Activated CD8-positive, alpha-beta memory T cell treated with anti-CD3 and anti-CD28 coated beads, Interleukin-2, amount 50 U/mL, for 48 hours (primary cell): Measurements from ENCODE around the gene DDI1.

ENCODE experiments used
- DNase-seq: peaks from one replicate; pipeline ENCODE4 v3.0.0-alpha.2; 2020

DDI1 gene

DNA sequence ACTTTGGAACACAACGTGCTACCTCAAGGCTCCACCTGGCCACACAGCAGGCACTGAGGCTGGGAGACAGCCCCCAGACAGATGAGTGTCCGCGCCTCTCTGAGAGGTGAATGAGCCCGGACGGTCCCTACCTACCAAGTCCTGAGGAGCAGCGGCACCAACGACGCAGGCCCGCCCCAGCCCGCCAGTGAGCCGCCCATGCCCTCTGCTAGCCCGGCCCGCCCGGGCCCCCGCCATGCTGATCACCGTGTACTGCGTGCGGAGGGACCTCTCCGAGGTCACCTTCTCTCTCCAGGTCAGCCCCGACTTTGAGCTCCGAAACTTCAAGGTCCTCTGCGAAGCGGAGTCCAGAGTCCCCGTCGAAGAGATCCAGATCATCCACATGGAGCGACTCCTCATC is at the start of gene DDI1:
TSS of gene DDI1 (plus strand) at position 53 of the 400 bp plus-strand sequence. CDS start at position 236, 183 bp downstream.
- no peak for DNase-seq

GRCh38 chr11:103987629-103988594 is 48.5 kb upstream of the DDI1 start:
- no peak for DNase-seq

GRCh38 chr11:103988595-103988969 is 47.9 kb upstream of the DDI1 start:
- no peak for DNase-seq

DNA sequence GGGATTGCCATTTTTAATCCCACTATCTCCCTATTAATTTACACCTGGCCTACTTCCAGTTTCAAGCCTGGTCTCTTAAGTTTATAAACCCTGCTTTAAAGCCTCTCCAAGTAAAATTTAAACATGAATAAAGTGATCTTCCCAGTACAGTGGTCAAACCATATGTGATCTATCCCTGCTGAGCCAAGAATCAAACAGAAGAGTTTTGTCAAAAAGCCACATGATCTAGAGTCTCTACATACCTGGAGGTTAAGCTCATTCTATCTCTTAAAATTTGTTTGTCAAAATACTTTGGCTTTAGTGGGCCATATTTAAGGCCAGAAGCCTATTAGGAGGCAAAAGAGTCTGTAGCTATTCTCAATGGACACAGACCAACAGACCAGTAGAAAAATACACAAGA is 42.9 kb upstream of the DDI1 start:
- DNase-seq: no peak

DNA sequence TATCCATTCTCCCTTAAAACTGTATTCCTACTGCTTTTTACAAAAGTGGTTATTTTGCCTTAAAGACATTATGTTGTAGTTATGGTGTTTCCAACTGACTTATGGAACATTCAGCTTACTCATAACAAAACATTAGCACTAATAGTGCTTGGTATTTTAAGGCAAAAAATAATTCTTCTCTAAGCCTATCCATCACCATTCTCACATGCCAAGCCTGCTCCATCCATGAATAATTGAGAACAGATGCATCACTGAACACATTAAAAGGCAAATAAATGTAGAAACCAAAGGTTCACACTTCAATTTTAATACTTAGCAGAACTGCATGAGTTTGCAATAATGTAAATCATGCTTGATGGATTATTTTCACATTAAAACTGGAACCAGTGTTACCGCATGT is 42.3 kb upstream of the DDI1 start:
- DNase-seq: no peak

DNA sequence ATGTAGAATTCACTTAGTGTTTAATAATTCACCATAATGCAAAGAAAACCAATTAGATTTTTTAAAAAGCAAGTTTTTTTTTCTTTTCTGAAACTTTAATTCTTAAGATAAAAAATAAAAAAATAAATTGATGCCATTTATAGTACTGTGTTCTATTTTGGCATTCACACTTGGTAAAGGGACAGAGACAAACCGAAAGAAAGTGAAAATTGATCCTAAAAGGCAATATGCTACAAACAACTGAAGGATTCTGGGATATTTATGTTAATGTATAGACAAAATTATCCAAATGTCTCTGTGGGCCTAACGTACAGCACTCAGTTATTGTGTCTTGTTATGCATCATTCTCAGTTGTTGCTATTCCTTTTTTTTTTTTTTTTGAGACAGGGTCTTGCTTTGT is 41.9 kb upstream of the DDI1 start:
- no peak for DNase-seq

DNA sequence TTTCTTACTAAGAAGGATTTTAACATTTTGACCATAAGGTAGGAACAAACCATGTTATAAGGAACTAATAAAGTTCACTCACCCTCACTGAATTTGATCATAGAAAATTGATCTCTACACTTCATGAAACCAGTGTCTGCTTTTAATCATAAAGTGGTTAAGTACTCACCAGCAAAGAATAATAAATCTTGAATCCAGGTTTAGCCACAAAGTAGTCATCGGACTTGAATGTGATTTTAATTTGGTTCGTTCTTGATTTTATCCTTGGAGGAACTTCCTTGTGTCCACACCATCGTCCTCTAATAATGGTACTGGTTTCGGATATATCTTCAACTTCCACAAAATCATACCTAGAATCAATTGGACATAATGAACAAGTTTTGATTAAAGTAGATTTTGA is 40.5 kb upstream of the DDI1 start:
- DNase-seq: no peak

- no peak for DNase-seq
Measured at GRCh38 chr11:103997082-103997481, 39.4 kb upstream of the DDI1 start.

DNA sequence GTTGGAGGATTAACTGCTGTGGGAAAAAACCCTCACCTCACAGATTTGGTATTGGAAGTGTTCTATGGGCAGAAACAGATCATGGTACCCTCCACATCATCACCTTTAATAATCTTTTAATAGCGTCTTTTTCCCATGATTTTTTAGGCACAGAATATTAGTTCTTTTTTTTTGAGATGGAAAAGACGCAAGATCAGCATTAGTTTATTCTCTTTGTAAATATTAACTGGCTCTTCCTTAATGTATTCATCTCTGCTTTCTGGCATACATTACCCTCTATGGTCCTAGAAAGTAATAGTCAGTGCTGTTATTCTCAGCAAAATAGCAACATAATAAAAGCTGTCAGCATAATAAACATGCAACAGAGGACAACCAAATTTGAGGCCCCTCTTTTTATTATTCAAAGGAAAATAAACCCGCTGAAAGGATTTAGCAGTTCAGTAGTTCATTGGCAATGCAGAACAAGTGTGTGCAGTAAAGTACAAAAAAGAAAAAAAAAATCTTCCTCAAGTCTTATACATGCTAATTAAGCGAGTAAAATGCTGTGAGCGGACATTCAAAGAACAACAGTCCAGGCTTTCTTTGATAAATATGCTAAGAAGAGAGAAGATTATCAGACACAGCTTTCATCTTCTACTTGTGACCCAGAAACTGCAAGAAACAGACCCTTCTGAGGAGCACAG is 37.5 kb upstream of the DDI1 start:
- DNase-seq: no peak

GRCh38 chr11:104000798-104001197 is 35.6 kb upstream of the DDI1 start:
- no peak for DNase-seq

DNA sequence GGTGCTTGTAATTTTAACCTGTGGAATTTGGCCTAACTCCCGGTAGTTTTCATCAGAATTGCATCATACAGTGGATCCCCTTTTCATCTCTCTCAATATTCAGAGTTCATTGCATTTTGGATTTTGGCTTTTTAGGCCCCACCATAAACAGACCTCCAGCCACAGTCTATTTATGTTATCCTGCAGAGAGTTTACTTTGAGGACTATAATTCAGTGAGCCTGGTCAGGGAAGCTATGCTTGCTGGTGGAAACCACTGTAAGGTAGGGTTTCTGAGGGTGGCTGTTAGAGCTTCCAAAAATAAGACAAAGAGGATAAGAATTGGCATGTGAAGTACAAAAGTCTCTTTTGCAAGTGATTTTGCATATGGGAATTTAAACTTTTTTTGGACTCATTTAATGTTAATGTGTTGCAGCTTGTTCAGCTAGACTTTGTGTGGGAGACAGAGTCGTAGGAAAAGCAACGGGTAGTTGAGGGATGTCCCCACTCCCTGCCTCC is 34.8 kb upstream of the DDI1 start:
- no peak for DNase-seq

DNA sequence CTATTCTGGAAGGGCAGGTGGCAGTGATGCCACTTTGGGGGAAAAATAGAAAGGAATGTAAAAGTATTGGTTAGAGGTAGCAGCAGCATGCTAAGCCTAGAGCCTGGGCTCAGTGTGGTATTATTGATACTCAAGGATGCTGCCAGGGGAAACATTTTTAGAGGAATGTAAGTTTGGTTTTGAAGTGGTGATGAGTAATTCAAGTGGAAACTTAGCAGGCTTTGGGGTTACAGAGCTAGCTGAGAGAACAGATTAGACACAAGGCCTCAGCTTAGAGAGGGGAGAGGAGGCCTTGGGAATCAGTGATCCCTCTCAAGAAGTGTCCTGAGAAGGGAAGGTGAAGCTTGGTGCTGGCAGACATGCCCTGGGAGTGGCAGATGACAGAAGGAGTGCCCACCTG is 32.9 kb upstream of the DDI1 start:
- DNase-seq: no peak

DNA sequence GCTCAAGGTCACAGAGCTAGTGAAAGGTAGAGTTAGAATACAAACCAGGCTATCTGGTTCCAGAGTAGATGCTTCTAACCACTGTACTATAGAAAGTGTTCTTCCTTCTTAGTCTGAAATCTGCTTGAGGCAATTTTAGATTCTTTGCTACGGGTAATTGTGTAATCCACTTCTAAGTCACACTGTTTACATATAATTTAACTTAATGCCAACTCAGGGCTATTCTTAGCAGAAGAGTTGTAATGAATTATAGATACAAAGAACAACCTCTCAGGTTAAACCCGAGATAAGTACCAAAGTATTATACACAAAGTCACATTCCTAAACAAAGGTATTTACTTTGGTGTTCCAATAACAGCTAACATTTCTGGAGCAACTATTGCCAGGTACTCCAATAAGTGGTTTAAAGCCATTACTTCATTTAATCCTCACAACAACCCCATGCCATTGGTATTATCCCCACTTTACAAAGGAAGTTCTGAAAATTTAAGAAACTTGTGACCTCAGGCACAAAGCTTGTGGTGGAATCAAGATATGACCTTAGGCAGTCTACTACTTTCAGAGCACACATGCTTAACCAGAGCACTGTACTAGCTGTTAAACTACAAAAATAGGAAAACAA is 31.1 kb upstream of the DDI1 start:
- DNase-seq: no peak

- no peak for DNase-seq
Measured at GRCh38 chr11:104009744-104010143, 26.7 kb upstream of the DDI1 start.

DNA sequence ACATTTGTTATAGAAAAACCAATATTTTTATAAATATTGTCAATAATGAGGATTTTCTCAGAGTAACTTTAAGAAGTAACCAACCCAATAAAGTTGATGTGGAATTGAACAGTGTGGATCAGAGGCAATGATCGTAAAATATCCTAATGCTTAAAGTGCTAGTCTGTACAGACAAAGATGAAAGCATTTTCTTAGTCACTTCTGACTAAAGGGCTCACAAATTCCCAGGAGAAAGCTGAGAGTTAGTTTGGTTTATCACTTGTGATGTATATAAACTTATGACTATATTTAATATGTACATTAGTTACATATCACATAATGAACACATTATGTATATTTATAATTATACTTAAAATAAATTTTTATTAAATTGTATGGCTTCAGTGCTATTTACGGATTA is 25.4 kb upstream of the DDI1 start:
- no peak for DNase-seq

DNA sequence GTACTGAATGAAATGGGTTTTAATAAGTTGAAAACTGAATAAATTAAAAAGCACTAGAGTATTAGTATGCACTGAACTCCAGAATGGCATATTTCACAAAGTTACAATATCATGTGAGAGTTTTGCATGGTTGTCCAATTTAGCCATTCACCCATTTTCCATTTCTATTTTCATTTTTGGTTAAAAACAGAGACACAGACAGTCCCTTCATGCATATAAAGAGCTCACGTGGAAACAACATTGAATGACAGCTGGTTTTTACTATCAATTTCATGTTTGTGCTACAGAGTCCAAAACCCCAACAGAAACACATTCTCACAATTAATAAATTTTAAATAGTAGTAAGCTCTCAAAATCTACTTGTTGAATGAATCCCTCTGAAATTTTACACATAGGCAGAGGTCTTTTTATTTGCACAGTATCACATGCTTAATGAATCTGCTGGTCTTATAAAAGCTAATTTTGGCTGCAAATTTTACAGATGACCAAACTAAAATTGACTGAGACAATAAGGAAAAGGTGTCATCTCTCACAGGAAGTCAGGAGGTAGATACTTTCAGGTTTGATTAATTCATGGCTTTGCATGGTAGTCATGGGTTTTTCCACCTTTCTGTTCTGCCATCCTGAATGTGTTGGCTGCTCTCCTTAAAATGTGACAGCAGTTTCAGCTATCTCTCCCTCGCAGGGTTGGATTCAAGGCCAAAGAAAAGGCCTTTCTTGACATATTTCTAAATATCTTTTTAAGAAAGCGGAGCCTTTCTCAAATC is 20.6 kb upstream of the DDI1 start:
- no peak for DNase-seq

- no peak for DNase-seq
Measured at GRCh38 chr11:104024572-104024971, 11.9 kb upstream of the DDI1 start.

GRCh38 chr11:104028476-104029263 is 7.8 kb upstream of the DDI1 start:
- DNase-seq: no peak

- DNase-seq: no peak
Measured at GRCh38 chr11:104033134-104033533, 3.3 kb upstream of the DDI1 start.

- DNase-seq: no peak
Measured at GRCh38 chr11:104033561-104033960, 2.9 kb upstream of the DDI1 start.

GRCh38 chr11:104036995-104037394 is 555 bp downstream of the DDI1 start:
- DNase-seq: no peak

DNA sequence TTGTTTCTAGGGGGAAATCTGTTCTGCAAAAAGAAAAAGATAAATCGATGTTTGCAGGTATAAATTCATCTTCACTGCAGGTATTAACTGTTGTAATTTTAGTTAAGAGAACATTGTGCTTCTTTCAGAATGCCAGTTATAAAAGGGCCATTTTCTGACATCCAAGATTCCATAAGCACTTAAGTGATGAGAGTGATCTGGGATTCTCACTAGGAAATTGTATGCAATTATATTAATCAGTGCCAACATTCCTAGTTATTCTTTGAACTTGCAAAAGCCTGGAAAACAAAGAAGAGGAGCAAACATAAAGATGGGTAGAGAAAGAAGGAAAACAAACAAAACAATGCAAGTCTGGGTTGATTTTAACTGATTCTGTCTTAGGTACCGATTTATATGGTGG is 5.4 kb downstream of the DDI1 start:
- no peak for DNase-seq
